ENCODE data around the gene FRMD3.
A peak's percentile ranks its signal among the peaks of the same experiment; 100 is the strongest.
"Not testable (repeated sequence)": the region's sequence is repeated elsewhere in the genome, so short reads cannot be mapped to it uniquely, and the experiment has no call there.

FRMD3 gene

GRCh38 chr9:83521411-83521810 is 16.8 kb downstream of the FRMD3 start:
- no peak for DNase-seq

- no peak for DNase-seq
These were observed 17.2 kb downstream of the FRMD3 start for GRCh38 chr9:83521011-83521410.

DNA sequence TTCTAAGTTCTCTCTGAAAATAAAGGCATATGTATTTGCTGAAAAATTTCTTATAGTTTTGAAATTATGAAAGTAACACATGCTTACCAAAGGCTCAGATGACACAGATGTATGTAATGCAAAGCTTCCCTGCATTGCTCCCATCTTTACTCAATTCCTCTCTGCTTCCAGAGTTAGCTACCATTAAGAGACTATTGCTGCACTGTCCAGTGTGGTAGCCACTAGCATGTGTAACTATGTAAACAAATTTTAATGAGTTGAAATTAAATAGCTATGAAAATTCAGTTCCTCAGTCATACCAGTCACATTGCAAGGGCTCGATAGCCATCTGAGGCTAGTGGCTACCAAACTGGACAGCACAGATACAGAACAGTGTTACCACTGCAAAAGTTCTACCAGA is 17.9 kb downstream of the FRMD3 start:
- DNase-seq, result no peak

- not testable (repeated sequence) for DNase-seq
These were observed 20.2 kb downstream of the FRMD3 start for GRCh38 chr9:83517980-83518379.

DNA sequence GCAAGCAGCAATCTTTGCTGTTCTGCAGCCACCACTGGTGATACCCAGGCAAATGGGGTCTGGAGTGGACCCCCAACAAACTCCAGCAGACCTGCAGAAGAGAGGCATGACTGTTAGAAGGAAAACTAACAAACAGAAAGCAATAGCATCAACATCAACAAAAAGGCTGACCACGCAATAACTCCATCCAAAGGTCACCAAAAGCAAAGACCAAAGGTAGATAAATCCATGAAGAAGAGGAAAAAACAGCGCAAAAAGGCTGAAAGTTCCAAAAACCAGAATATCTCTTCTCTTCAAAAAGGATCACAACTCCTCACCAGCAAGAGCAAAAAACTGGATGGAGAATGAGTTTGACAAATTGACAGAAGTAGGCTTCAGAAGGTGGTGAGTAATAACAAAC is 23.4 kb downstream of the FRMD3 start:
- DNase-seq, result no peak

- DNase-seq, result no peak
These were observed 25.6 kb downstream of the FRMD3 start for GRCh38 chr9:83512621-83513020.

- DNase-seq, result no peak
These were observed 27.1 kb downstream of the FRMD3 start for GRCh38 chr9:83511051-83511450.

GRCh38 chr9:83509402-83509801 is 28.8 kb downstream of the FRMD3 start:
- DNase-seq, result no peak

DNA sequence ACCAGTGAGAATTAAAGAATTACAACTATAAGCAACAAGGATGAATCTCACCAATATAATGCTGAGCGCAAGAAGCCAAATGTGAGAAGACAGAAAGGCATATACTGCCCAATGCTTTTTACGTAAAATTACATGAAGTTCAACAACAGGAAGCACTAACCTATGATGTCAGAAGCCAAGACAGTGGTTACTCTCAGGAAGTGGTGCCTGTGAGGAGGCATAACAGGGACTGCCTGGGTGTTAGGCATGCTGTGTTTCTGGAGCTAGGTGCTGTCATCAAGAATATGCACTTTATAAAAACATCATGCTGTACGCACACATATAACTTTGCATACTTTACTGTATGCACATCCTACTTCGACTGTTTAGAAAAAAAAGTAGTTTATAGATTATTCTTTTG is 30.1 kb downstream of the FRMD3 start:
- DNase-seq, result no peak

DNA sequence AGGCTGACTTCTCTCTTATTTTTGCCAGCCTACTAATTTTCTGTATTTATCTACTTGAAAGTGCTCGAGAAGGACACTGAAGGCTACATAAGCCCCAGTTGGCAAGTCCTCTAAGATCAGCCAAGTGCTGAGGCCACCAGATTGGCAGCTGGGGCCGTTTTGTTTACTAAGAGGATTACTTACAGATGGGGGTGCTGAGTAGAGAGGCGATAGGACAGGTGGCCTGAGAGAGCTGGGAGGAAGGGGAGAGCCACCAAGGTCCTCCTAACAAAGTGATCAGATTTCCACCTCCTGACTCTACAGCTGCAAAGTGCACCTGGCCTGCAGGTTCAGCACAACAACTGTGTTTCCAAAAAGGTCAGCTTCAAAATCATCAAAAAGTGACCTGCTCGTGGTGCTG is 32.9 kb downstream of the FRMD3 start:
- peak; percentile 88 for DNase-seq

- no peak for DNase-seq
These were observed 34.3 kb downstream of the FRMD3 start for GRCh38 chr9:83503866-83504265.

DNA sequence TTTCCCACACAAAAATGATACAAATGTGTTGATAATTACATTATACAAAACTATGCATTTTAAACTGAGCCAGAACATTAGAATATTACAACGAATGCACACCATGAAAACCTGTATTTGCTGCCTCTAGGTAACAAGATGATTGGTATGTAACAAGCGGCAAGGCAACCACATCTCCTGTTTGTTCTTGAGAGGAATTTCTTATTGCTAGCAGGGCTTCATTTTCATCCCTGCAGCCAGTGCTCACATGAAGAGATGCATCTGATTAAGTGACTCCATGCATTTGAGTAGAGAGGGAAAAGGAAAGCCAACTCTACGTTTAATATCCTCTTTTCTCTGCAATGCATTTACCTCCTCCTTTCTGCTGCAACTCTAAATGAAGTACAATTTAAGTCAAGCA is 36.6 kb downstream of the FRMD3 start:
- DNase-seq, result no peak

DNA sequence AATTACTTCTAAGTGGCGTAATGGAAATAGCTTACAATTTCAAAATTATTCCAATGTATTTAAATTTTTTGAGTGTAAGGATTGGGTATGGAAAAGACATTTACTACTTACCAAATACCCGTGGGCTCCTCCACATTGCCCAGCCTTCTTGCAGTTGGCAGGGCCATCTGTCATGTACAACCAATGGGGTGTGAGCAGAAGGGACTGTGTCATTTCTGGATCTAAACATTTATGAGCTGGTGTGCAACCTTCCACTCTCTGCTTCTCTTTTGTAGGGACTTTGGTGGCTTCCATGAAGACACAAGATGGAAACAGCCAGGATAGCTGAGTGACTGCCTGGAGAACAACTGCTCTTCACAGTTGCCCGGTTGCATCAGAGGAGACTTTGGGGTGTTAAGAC is 40.8 kb downstream of the FRMD3 start:
- no peak for DNase-seq

GRCh38 chr9:83491995-83492394 is 46.2 kb downstream of the FRMD3 start:
- no peak for DNase-seq

GRCh38 chr9:83491413-83491812 is 46.8 kb downstream of the FRMD3 start:
- DNase-seq, result no peak

DNA sequence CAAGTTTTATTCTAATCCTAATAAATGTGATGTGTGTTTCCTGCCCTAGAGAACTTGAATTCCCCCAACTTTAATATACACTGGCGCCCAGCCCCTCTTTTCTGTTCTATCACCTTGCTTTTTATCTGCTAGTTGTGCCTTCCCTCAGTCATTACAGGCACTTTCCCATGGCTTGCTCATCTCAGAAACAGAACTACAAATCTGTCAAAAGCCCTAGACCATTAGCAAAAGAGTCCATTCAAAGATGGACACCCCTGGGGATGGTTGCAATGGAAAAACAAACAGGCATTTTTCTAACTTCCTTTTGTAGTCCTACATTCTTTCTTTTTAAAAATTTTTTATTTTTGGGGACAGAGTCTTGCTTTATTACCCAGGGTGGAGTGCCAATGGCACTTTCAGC is 48.2 kb downstream of the FRMD3 start:
- DNase-seq, result no peak

DNA sequence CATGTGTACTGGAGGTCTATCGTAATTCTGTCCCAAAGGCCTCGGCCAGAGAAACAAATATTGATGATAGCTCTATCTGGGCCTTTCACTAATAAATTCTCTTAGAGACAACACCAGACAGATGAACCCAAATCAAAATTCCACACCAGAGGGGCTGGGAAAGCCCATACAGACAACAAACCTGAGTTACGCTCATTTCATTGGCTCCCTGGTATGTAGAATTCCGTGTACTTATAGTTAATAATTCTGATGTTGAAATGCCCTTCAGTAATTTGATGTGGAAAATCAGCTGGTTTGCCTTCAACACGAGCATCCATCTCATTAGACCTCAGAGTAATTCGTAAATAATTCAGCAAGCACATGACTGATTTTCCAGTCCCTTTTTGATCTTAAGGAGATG is 53.2 kb downstream of the FRMD3 start:
- DNase-seq, result no peak

GRCh38 chr9:83483223-83483622 is 55.0 kb downstream of the FRMD3 start:
- no peak for DNase-seq

- no peak for DNase-seq
These were observed 58.4 kb downstream of the FRMD3 start for GRCh38 chr9:83479765-83480164.

DNA sequence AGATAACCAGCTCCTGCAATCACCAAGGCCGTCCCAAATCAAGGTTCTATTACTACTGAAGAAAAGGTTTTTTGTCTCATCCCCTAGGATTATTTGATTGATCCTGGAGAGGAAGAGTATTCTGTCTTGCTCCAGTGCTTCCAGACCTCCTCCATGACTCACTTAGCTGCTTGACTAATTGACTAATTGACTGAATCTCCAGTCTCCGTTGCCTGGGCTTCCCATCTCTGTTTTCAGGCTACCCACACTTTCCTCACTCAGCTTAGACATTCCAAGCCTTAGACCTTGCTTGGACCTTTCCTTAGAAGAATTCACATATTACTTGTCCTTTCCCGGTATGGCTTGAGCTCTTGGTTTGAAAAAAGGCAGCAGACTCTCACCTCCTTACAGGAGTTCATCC is 60.6 kb downstream of the FRMD3 start:
- no peak for DNase-seq

- no peak for DNase-seq
These were observed 61.1 kb downstream of the FRMD3 start for GRCh38 chr9:83477120-83477519.

DNA sequence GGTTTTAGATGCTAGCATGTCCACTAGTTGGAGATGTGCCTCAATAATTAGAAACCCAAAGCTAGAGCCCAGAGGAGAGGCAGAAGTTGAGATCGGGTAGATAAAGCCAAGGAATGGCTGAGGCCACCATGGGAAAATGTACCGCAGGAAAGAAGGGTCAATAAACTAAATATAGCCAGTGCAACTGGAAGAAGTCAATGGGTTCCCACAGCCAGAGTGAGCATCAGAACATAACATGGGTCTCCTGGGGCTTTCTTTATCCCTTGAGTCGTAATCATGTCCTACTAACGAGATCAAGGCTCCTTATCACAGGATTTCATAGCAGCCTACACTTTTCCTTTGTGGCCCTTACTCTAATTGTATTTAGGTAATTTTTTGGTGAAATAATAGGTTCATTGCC is 61.7 kb downstream of the FRMD3 start:
- no peak for DNase-seq

- DNase-seq, result no peak
These were observed 62.5 kb downstream of the FRMD3 start for GRCh38 chr9:83475741-83476140.

DNA sequence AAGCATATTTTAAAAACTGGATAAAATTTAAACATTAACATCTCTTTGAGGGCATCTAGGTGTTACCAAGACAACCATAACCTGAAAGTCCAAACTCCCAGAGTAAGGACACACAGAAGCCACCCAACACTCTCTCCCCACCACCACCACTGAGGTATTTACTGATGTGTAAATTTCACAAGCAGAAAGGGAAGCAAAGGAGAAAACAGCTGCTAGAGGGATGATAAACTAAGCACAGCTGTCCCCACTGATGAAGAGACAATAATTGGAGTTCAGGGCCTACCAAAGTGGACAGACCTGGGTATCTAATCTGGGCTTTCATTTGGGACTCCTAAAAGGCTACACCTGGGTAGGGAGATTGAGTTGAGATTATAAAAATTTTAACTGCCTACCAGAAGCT is 63.6 kb downstream of the FRMD3 start:
- DNase-seq, result no peak

- DNase-seq, result no peak
These were observed 64.7 kb downstream of the FRMD3 start for GRCh38 chr9:83473488-83473971.

- DNase-seq, result no peak
These were observed 65.4 kb downstream of the FRMD3 start for GRCh38 chr9:83472764-83473163.
